K562 (cell line): ENCODE data around the gene UBXN11. TPM values are rescaled to one million over a fixed set of nuclear protein-coding genes. Genes with fewer than 3 reads are reported as not detected.

ENCODE experiments used
- CBX1 ChIP-seq: sonication (generic); IDR thresholded peaks from 2 replicates; pipeline ENCODE4 v1.6.1; 2016; ENCODE audit warnings: antibody characterized with exemption, low read depth, mild to moderate bottlenecking
- CEBPZ ChIP-seq: fragments of 150-350 bp; IDR thresholded peaks from 2 replicates; pipeline ENCODE4 v1.6.1; 2014; ENCODE audit warnings: low read depth, mild to moderate bottlenecking, low read length, borderline replicate concordance
- GABPA ChIP-seq: fragments of 200-800 bp; sonication (Bioruptor generic); conservative IDR thresholded peaks from 2 replicates; pipeline ENCODE4 v1.6.1; 2016; ENCODE audit warnings: low read depth, missing genetic modification characterization, missing compliant biosample characterization
- HIVEP1 ChIP-seq: fragments of 250-450 bp; sonication (Bioruptor Pico); IDR thresholded peaks from 2 replicates; pipeline ENCODE4 v1.4.0; 2020; ENCODE audit warnings: mild to moderate bottlenecking
- HLTF ChIP-seq: fragments of 450-650 bp; IDR thresholded peaks from 2 replicates; pipeline ENCODE4 v1.6.1; 2016
- JUN ChIP-seq, 2 experiments: sonication (generic) in 1 of 2; formaldehyde crosslinking in 1 of 2; IDR thresholded peaks; 2 replicates each; pipeline versions ENCODE4 v1.6.1 to v1.8.0; 2012 to 2022; ENCODE audit warnings: borderline replicate concordance in 2 of 2, mild to moderate bottlenecking in 2 of 2, improper control_type of control experiment in 1 of 2, low read depth in 1 of 2, low read length in 1 of 2, missing genetic modification reagents in 1 of 2
- KDM5B ChIP-seq: fragments of 200-600 bp; sonication (generic); IDR thresholded peaks from 2 replicates; pipeline ENCODE4 v1.6.1; 2012; ENCODE audit warnings: low read depth, mild to moderate bottlenecking, moderate library complexity, low read length, control low read depth, inconsistent platforms; ENCODE audit not compliant: insufficient replicate concordance
- MED1 ChIP-seq: sonication (generic); formaldehyde crosslinking; IDR thresholded peaks from 2 replicates; pipeline ENCODE4 v1.8.1; 2023; ENCODE audit warnings: missing genetic modification reagents, borderline replicate concordance
- POLR3G ChIP-seq: IDR thresholded peaks from 2 replicates; pipeline ENCODE4 v1.6.1; 2011; ENCODE audit not compliant: insufficient read length, insufficient replicate concordance; ENCODE audit errors: extremely low read depth
- SIN3B ChIP-seq: fragments of 450-650 bp; IDR thresholded peaks from 2 replicates; pipeline ENCODE4 v1.6.1; 2017; ENCODE audit warnings: low read depth, mild to moderate bottlenecking, moderate library complexity
- SIX5 ChIP-seq, 2 experiments: IDR thresholded peaks; 2 replicates each; pipeline ENCODE4 v1.6.1; 2011; ENCODE audit warnings: low read length in 2 of 2, borderline replicate concordance in 1 of 2, low read depth in 1 of 2, mild to moderate bottlenecking in 1 of 2, moderate library complexity in 1 of 2; ENCODE audit not compliant: insufficient read depth in 1 of 2
- SLC30A9 ChIP-seq: fragments of 250-450 bp; sonication (Bioruptor Pico); IDR thresholded peaks from 2 replicates; pipeline ENCODE4 v1.8.0; 2022; ENCODE audit warnings: mild to moderate bottlenecking, moderate library complexity
- ZNF280B ChIP-seq: fragments of 250-450 bp; sonication (Bioruptor Pico); IDR thresholded peaks from 2 replicates; pipeline ENCODE4 v1.5.1; 2021; ENCODE audit warnings: mild to moderate bottlenecking
- ZNF57 ChIP-seq: fragments of 450-650 bp; formaldehyde crosslinking; IDR thresholded peaks from 2 replicates; pipeline ENCODE4 v1.4.0; 2020; ENCODE audit warnings: mild to moderate bottlenecking, moderate library complexity
- ZNF586 ChIP-seq: fragments of 450-650 bp; formaldehyde crosslinking; conservative IDR thresholded peaks from 2 replicates; pipeline ENCODE4 v1.4.0; 2020; ENCODE audit warnings: mild to moderate bottlenecking, moderate library complexity
- ZNF766 ChIP-seq: fragments of 200-800 bp; sonication (Bioruptor generic); conservative IDR thresholded peaks from 2 replicates; pipeline ENCODE4 v1.6.1; 2016; ENCODE audit warnings: missing genetic modification characterization, missing compliant biosample characterization
- polyA plus RNA-seq, 8 experiments: library from polyadenylated mRNA; depleted of rRNA in 4 of 8; stranded (reverse) in 5 of 8; unstranded in 3 of 8; fragments of >200 nt; fragmentation: Nextera tagmentation in 2 of 8; fragmentation: Illumina TruSeq in 1 of 8; extraction: Ambion mirVana in 2 of 8; extraction: Trizol in 1 of 8; gene quantifications; 2 replicates each; pipeline versions ENCODE4 v1.2.1 to v1.2.3, GENCODE V29; 2011 to 2014; ENCODE audit warnings: inconsistent platforms in 1 of 8, missing spikeins in 1 of 8
- total RNA-seq, 7 experiments: library from RNA; depleted of rRNA in 6 of 7; stranded (reverse); fragments of >200 nt in 6 of 7; fragmentation: Illumina TruSeq in 2 of 7; extraction: Trizol in 2 of 7; gene quantifications; 2 replicates each; pipeline versions ENCODE4 v1.2.1 to v1.2.3, GENCODE V29; 2011 to 2021; ENCODE audit warnings: low replicate concordance in 1 of 7
- TF ChIP-seq, protein P1 (sequence below): fragments of 250-450 bp; sonication (Bioruptor Pico); IDR thresholded peaks from 2 replicates; pipeline ENCODE4 v1.4.0; 2020; ENCODE audit warnings: mild to moderate bottlenecking, moderate library complexity

The UBXN11 gene
- total and polyA plus RNA-seq, 9 of the 15 experiments (the other 6 are each of a cell fraction or from before 2014, with no cell fraction given), result 0.48 to 34.3 (median 11.3) TPM

DNA sequence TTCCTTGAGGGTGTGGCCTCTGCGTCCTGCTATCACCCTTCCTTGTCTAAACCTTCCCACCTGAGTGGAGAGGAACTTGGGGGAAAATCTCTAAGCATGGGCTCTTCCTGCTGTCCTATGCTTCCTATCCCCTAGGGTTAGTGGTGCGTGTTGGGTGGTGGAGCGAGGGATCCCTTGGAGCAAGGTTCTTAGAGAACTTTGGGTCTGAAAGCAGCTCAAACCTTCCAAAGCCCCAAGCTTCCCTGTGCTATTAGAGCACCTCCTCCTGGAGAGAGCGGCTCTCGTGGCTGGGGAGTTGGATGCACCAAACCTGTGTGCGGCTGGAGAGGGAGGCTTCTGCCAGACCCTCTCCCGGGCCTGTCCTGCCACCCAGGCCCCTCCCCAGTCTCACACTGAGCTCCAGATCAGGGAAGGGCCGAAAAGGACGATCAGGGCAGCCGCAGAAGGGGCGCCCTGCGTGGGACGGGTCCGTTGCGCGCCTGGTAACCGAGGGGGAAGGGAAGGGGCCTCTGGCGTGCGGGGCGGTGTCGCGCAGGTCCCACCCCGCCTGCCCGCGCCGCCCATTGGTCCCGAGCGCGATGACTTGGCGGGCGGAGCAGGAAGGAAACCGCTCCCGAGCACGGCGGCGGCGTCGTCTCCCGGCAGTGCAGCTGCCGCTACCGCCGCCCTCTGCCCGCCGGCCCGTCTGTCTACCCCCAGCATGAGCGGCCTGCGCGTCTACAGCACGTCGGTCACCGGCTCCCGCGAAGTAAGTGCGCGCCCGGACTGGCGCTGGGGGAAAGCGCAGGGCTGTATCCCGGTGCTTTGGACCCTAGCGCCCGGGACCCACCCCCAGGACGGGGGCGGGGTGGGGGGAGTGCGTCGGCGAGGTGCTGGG, 26.7 kb downstream of the UBXN11 start, which contains the start of gene SH3BGRL3 (continued):
- TF ChIP-seq, protein P1, sequence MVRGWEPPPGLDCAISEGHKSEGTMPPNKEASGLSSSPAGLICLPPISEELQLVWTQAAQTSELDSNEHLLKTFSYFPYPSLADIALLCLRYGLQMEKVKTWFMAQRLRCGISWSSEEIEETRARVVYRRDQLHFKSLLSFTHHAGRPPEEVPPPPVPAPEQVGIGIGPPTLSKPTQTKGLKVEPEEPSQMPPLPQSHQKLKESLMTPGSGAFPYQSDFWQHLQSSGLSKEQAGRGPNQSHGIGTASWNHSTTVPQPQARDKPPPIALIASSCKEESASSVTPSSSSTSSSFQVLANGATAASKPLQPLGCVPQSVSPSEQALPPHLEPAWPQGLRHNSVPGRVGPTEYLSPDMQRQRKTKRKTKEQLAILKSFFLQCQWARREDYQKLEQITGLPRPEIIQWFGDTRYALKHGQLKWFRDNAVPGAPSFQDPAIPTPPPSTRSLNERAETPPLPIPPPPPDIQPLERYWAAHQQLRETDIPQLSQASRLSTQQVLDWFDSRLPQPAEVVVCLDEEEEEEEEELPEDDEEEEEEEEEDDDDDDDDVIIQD (CRISPR knock-in tag), result no peak
- TF ChIP-seq HLTF (0 out of 2 replicates have a peak, but pooled peaks have one; percentile 23), ZNF280B (no peak), MED1 (CRISPR knock-in tag) (no peak), SIX5 (IDR thresholded peaks at IDR 0.05; ENCODE audit: borderline replicate concordance in 1 of 2, insufficient read depth in 1 of 2, low read depth in 1 of 2, low read length in 2 of 2) (no peak), CEBPZ (no peak), SLC30A9 (CRISPR knock-in tag) (no peak), SIN3B (no peak), KDM5B (no peak), ZNF57 (CRISPR knock-in tag) (0 out of 2 replicates have a peak, but pooled peaks have one; percentile 12), ZNF586 (CRISPR knock-in tag) (no peak), POLR3G (no peak), JUN (IDR thresholded peaks at IDR 0.05; ENCODE audit: borderline replicate concordance, low read depth, low read length) (0 out of 2 replicates have a peak, but pooled peaks have one; percentile 9), JUN (CRISPR knock-in tag; IDR thresholded peaks at IDR 0.05; ENCODE audit: borderline replicate concordance) (no peak), HIVEP1 (CRISPR knock-in tag) (no peak), GABPA (peak; percentile 74), CBX1 (no peak; the same call in 1 of the 2 replicates), ZNF766 (0 out of 2 replicates have a peak, but pooled peaks have one; percentile 41)
